DND-41 (cell line): Measurements from ENCODE around the gene PLD1.

Source experiments
- CTCF ChIP-seq: IDR thresholded peaks from 2 replicates; pipeline ENCODE4 v1.5.1; 2012; ENCODE audit warnings: borderline replicate concordance, low read length, moderate library complexity, mild to moderate bottlenecking; ENCODE audit not compliant: poor library complexity, severe bottlenecking; ENCODE audit errors: extremely low read depth
- EZH2 ChIP-seq: IDR thresholded peaks from 3 replicates; pipeline ENCODE4 v1.6.1; 2012; ENCODE audit warnings: borderline replicate concordance, low read depth, mild to moderate bottlenecking, moderate library complexity, low read length, inconsistent platforms; ENCODE audit not compliant: severe bottlenecking

GRCh38 chr3:171632766-171633165 is 177.5 kb downstream of the PLD1 start:
- no peak for TF ChIP-seq CTCF
- no peak for TF ChIP-seq EZH2
